GM12878 (cell line): ENCODE results near the gene UVRAG.

ENCODE experiments used
- ASH2L ChIP-seq: fragments of 300-600, 200-600 bp; sonication (generic); IDR thresholded peaks from 2 replicates; pipeline ENCODE4 v1.6.1; 2017; ENCODE audit warnings: low read depth, mild to moderate bottlenecking, borderline replicate concordance
- BCL11A ChIP-seq: IDR thresholded peaks from 2 replicates; pipeline ENCODE4 v1.6.1; 2011; ENCODE audit warnings: low read depth, low read length
- BHLHE40 ChIP-seq, 2 experiments: fragments of 450-650 bp in 1 of 2; IDR thresholded peaks; 2 replicates each; pipeline ENCODE4 v1.6.1; 2011 to 2017; ENCODE audit warnings: low read depth in 2 of 2, borderline replicate concordance in 1 of 2, improper control_type of control experiment in 1 of 2, low read length in 1 of 2, mild to moderate bottlenecking in 1 of 2
- CTCF ChIP-seq, 3 experiments: IDR thresholded peaks in 2 of 3; conservative IDR thresholded peaks in 1 of 3; 2 replicates each; pipeline ENCODE4 v1.5.1; 2011; ENCODE audit warnings: low read depth in 3 of 3, low read length in 3 of 3, mild to moderate bottlenecking in 3 of 3, control low read depth in 2 of 3, moderate library complexity in 2 of 3, inconsistent platforms in 1 of 3, mixed read lengths in 1 of 3; ENCODE audit not compliant: control insufficient read depth in 2 of 3, insufficient read depth in 1 of 3; ENCODE audit errors: extremely low read depth in 1 of 3
- NFIC ChIP-seq: IDR thresholded peaks from 2 replicates; pipeline ENCODE4 v1.6.1; 2012; ENCODE audit warnings: low read depth, mild to moderate bottlenecking, inconsistent platforms, low read length, moderate library complexity
- NR2C1 ChIP-seq: fragments of 450-650 bp; IDR thresholded peaks from 2 replicates; pipeline ENCODE4 v1.6.1; 2017; ENCODE audit warnings: antibody characterized with exemption, mild to moderate bottlenecking, moderate library complexity
- POLR2AphosphoS5 ChIP-seq: IDR thresholded peaks from 2 replicates; pipeline ENCODE4 v1.6.1; 2011; ENCODE audit warnings: mild to moderate bottlenecking, low read length, inconsistent platforms
- POU2F2 ChIP-seq: IDR thresholded peaks from 3 replicates; pipeline ENCODE4 v1.6.1; 2011; ENCODE audit warnings: low read depth, mild to moderate bottlenecking, low read length, borderline replicate concordance
- TCF12 ChIP-seq: IDR thresholded peaks from 2 replicates; pipeline ENCODE4 v1.6.1; 2011; ENCODE audit warnings: low read depth, mild to moderate bottlenecking, low read length
- USF1 ChIP-seq: IDR thresholded peaks from 2 replicates; pipeline ENCODE4 v1.6.1; 2011; ENCODE audit warnings: borderline replicate concordance, low read depth, mild to moderate bottlenecking, moderate library complexity, mixed read lengths, low read length; ENCODE audit not compliant: insufficient read depth; ENCODE audit errors: extremely low read length
- YY1 ChIP-seq: IDR thresholded peaks from 2 replicates; pipeline ENCODE4 v1.6.1; 2011; ENCODE audit warnings: low read depth, mild to moderate bottlenecking, low read length
- ZBTB11 ChIP-seq: fragments of 450-650 bp; formaldehyde crosslinking; IDR thresholded peaks from 2 replicates; pipeline ENCODE4 v1.5.0; 2022; ENCODE audit warnings: mild to moderate bottlenecking, missing genetic modification characterization
- ZNF207 ChIP-seq: fragments of 450-650 bp; IDR thresholded peaks from 2 replicates; pipeline ENCODE4 v1.6.1; 2014; ENCODE audit warnings: antibody characterized with exemption, mild to moderate bottlenecking, borderline replicate concordance

GRCh38 chr11:75786101-75786736, 28.8 kb upstream of the UVRAG start:
- TF ChIP-seq BCL11A (no peak), NFIC (no peak), ZNF207 (no peak), YY1 (no peak), CTCF (IDR thresholded peaks at IDR 0.05 in 2 of 3, conservative IDR thresholded peaks at IDR 0.05 in 1 of 3; ENCODE audit: control insufficient read depth in 2 of 3, extremely low read depth in 1 of 3, insufficient read depth in 1 of 3, low read depth in 3 of 3, low read length in 3 of 3) (no peak), POU2F2 (no peak), ASH2L (no peak), BHLHE40 (IDR thresholded peaks at IDR 0.05; ENCODE audit: borderline replicate concordance in 1 of 2, low read depth in 2 of 2, low read length in 1 of 2) (peak in 1 of 2 experiments; percentile 56; a peak in 1 of 4 replicates), POLR2AphosphoS5 (no peak), ZBTB11 (no peak), NR2C1 (no peak), TCF12 (no peak), USF1 (no peak)
